Ecto neural progenitor cell (in vitro differentiated cells): ENCODE data around the gene RAPGEF3.

Experiments
- DNase-seq: peaks from one replicate; pipeline ENCODE4 v3.0.0-alpha.2; 2018; ENCODE audit warnings: low spot score

Gene RAPGEF3

DNA sequence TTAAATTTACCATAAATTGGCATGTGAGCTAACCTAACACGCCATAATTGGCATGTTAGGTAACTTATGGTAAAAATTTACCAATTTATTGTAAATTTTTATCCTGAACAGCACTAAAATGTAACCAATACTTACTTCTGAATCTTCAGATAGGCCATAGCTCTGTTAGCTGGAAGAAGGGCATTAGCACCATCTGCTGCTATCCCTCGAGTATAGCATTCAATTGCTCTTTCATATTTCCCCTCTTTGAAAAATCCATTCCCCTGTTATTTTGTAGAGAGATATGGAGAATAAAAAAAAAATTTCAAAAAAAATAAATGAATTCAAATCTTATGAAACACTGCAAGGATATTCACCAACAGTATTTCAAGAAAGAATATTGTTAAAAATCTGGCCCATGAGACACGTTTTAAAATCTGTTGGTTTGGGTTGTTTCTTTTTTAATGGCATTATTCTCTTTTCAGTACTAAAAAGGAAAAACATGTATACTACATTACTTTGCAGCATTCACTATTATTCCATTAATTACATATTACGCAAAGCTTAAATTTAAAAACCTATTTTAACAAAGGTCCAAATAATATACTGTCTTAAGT, 71.9 kb downstream of the RAPGEF3 start:
- DNase-seq: no peak
